NOMO-1 treated with dmso at 0.1 percent for 144 hours (cell line): Measurements from ENCODE around the gene SLC22A7.
"Not testable (repeated sequence)": the region's sequence is repeated elsewhere in the genome, so short reads cannot be mapped to it uniquely, and the experiment has no call there.

ENCODE experiments used
- DNase-seq: peaks from one replicate; lab custom pipeline; 2025; ENCODE audit not compliant: unreplicated experiment; lab: John Stamatoyannopoulos, UW

Gene SLC22A7

GRCh38 chr6:43334466-43335095 lies 36.5 kb downstream of the SLC22A7 start:
- DNase-seq, result no peak

- DNase-seq, result no peak
Observed at GRCh38 chr6:43335469-43335868, 37.4 kb downstream of the SLC22A7 start.

- no peak for DNase-seq
Observed at GRCh38 chr6:43336382-43336781, 38.3 kb downstream of the SLC22A7 start.

GRCh38 chr6:43338243-43338642 lies 40.2 kb downstream of the SLC22A7 start:
- DNase-seq, result no peak

GRCh38 chr6:43339168-43339567 lies 41.1 kb downstream of the SLC22A7 start:
- DNase-seq, result no peak

GRCh38 chr6:43346243-43346642 lies 48.2 kb downstream of the SLC22A7 start:
- DNase-seq, result not testable (repeated sequence)

GRCh38 chr6:43347021-43347420 lies 49.0 kb downstream of the SLC22A7 start:
- no peak for DNase-seq

GRCh38 chr6:43347444-43347843 lies 49.4 kb downstream of the SLC22A7 start:
- no peak for DNase-seq

GRCh38 chr6:43351951-43352350 lies 53.9 kb downstream of the SLC22A7 start:
- DNase-seq, result not testable (repeated sequence)
